ENCODE data around the gene GGA1.
"Not testable (repeated sequence)": the region's sequence is repeated elsewhere in the genome, so short reads cannot be mapped to it uniquely, and the experiment has no call there.

Gene GGA1

GRCh38 chr22:37647928-37648327 lies 39.3 kb downstream of the GGA1 start:
- DNase-seq, result no peak

DNA sequence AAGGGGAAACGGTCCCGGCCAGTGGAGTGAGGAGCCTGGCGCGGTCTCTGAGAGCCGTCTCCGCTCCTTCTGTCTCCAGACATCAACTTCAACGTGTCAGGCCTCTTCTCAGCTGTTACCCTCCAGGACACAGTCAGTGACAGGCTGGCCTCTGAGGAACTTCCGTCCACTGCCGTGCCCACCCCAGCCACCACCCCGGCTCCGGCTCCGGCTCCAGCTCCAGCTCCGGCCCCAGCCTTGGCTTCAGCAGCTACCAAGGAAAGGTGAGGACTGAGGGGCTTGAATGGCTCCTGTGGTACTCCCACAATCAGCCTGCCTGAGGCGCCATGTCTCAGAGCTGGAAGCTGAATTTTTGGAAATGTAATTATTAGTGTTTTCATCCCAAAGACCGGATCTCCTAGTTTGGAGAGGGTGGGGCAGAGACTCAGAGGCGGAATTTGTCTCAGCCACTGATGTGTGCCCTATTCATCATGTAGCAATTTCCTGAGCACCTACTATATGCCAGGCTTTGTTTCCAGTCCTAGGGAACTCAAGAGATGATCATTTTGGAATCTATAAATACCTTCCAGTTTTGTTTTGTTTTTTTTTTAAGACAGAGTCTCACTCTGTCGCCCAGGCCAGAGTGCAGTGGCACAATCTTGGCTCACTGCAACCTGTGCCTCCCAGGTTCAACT lies 42.0 kb downstream of the GGA1 start:
- DNase-seq, result no peak

GRCh38 chr22:37654563-37655251 lies 46.1 kb downstream of the GGA1 start:
- DNase-seq, result no peak

DNA sequence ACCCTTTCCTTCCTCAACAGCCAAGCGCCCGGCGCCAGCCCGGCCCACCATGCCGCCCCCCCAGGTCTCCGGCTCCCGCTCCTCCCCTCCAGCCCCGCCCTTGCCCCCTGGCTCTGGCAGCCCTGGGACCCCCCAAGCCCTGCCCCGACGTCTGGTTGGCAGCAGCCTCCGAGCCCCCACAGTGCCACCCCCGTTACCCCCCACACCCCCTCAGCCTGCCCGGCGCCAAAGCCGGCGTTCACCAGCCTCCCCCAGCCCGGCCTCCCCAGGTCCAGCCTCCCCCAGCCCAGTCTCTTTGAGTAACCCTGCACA lies 46.6 kb downstream of the GGA1 start:
- no peak for DNase-seq

- not testable (repeated sequence) for DNase-seq
These were observed 47.9 kb downstream of the GGA1 start for GRCh38 chr22:37656583-37656982.

DNA sequence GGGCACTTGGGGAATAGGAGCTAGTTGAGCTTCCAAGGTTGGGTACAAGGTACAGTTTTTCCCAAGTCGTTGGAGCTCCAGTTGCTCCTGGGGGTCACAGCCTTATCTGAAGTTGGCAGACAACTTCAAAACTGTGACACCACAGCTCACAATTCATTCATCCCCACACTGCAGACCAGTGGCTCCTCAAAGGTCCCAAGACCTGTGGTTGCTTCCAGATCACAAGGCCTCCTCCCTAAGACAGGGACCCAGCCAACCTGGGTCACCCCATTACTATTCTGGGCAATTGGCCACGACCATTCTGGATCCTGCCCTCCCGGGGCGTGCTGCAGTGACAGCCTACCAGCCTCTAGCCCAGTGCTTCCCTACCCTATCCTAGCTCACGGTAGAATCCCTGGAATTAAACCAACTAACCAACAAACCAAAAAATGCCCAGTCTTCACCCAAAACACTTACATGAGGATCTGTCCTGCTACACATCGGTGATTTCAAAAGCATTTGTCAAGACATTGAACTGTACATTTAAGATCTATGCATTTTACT lies 49.0 kb downstream of the GGA1 start:
- DNase-seq, result peak in 3 of 56 donors; percentile 13 to 33 (median 31)

GRCh38 chr22:37658133-37659065 lies 49.8 kb downstream of the GGA1 start, which contains the start of gene PDXP:
Gene PDXP (plus strand): TSS chr22:37658723. CDS start chr22:37658783, 60 bp downstream.
- peak; percentile 85 to 99 (median 97) for DNase-seq

DNA sequence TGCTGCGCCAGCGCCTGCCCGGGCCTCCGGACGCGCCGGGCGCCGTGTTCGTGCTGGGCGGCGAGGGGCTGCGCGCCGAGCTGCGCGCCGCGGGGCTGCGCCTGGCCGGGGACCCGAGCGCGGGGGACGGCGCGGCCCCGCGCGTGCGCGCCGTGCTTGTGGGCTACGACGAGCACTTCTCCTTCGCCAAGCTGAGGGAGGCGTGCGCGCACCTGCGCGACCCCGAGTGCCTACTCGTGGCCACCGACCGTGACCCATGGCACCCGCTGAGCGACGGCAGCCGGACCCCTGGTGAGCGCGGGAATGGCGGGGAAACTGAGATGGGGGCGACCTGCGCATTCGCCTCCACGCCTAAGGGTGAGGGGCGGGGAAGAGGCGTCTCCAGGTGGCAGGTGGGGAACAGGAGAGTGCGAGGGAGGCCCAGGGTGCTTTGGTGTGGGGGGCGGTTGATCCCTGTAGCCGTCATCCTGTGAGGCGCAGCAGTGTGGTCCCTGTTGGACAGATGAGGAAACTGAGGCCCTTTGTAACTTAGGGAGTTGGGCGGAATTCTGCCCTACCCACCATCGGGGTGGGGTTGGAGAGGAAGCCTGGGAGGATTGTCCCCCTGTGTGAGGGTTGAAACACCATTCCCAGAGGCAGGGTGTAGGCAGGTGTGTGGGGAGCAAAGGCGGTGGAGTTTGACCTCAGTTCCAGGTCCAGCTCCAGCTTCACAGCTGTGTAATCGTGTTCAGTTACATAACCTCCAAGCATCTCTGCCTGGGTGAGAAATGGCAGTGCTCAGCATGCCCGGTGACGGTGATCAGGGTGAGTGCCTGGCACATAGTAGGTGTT lies 50.6 kb downstream of the GGA1 start:
- DNase-seq, result peak in 18 of 56 donors; percentile 8 to 54 (median 38)

- DNase-seq, result no peak
These were observed 51.5 kb downstream of the GGA1 start for GRCh38 chr22:37659897-37660708.

- no peak for DNase-seq
These were observed 52.0 kb downstream of the GGA1 start for GRCh38 chr22:37660709-37661045.

GRCh38 chr22:37661160-37661924 lies 52.7 kb downstream of the GGA1 start:
- DNase-seq, result peak in 35 of 56 donors; percentile 9 to 62 (median 39)

DNA sequence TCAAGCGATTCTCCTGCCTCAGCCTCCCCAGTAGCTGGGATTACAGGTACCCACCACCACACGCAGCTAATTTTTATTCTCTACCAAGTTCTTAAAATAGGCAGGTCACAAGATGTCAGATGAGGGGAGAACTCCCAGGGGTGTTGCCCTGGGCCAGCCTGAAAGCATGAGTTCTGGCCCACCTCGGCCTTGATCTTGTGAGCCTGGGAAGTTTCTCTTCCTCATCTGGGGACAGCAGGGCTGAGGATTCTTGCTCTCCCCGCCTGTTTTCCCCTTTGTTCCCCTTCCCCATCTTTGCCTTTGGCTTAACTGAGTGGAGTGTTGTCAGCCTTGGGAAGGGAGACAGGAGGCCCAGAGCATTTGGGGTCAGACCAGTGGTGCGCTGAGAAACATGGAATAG lies 53.4 kb downstream of the GGA1 start:
- peak in 3 of 56 donors; percentile 8 to 18 (median 11) for DNase-seq

- DNase-seq, result no peak
These were observed 55.0 kb downstream of the GGA1 start for GRCh38 chr22:37663521-37664140.

DNA sequence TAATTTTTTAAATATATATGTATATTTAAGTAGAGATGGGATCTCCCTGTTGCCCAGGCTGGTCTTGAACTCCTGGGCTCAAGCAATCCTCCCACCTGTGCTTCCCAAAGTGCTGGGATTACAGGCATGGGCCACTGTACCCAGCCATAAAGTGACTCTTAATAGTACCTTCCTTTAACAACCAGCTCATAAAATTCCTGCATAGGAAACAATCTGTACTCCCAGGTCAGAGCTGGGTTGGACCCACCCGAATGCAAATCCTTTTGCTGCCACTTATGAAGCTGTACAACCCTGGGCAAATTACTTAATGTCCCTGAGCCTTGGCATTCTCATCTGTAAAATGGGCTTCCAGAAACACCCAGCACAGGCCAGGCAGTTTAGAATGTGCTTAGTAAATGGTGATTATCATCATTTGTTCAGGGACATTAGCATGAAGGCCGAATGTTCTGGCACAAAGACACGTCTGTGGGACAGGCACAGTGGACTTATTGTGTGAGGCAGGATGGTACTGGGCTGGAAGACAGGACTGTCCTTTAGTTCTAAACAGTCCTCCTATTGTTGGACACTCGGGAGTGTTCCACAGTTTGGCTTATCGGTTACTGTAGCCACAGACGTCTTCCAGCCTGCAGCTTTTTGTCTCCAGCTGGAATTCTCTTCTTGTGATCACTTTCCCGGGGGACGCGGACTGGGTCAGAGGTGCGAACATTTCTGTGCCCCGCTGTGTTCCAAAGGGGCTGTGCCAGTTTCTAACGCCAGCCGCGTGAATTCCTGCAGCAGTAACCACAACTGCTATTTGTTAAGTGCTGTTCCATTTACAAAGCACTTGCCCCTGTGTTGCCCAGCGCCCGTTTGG lies 55.8 kb downstream of the GGA1 start:
- peak in 49 of 56 donors; percentile 19 to 88 (median 73) for DNase-seq

DNA sequence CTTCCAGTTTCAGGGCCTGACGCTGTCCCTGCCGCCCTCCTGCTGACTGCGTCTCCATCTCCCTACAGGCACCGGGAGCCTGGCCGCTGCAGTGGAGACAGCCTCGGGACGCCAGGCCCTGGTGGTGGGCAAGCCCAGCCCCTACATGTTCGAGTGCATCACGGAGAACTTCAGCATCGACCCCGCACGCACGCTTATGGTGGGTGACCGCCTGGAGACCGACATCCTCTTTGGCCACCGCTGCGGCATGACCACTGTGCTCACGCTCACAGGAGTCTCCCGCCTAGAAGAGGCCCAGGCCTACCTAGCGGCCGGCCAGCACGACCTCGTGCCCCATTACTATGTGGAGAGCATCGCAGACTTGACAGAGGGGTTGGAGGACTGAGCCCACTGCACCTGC lies 56.9 kb downstream of the GGA1 start:
- no peak for DNase-seq

GRCh38 chr22:37669586-37669985 lies 61.0 kb downstream of the GGA1 start:
- no peak for DNase-seq

GRCh38 chr22:37672206-37672919 lies 63.7 kb downstream of the GGA1 start:
- no peak for DNase-seq
